GM23338 (cell line): ENCODE data around the gene MS4A6A. TPM values are rescaled to one million over a fixed set of nuclear protein-coding genes. Genes with fewer than 3 reads are reported as not detected.

Experiments used
- ATAC-seq: fragments of 200-7000 bp; cut with Tn5 transposase; 3 replicates; pipeline ENCODE4 v1.9.1; 2020
- DNase-seq: peaks from one replicate; pipeline ENCODE4 v3.0.0-alpha.2; 2015; ENCODE audit warnings: low spot score
- H2AFZ ChIP-seq: fragments of 200-600 bp; sonication (generic); 2 replicates; pipeline ENCODE4 v1.8.0; 2016; ENCODE audit warnings: antibody characterized with exemption, mild to moderate bottlenecking, moderate library complexity
- H3F3A ChIP-seq: fragments of 200-600 bp; sonication (generic); replicated peaks from 2 replicates; pipeline ENCODE4 v1.8.0; 2017; ENCODE audit warnings: antibody characterized with exemption, mixed run types, low read depth
- H3K27ac ChIP-seq: fragments of 200-600 bp; sonication (generic); 2 replicates; pipeline ENCODE4 v1.6.1; 2016; ENCODE audit warnings: low read depth
- H3K27me3 ChIP-seq: fragments of 200-600 bp; sonication (generic); 2 replicates; pipeline ENCODE4 v1.8.0; 2016; ENCODE audit warnings: mild to moderate bottlenecking, mixed run types, moderate library complexity; ENCODE audit not compliant: insufficient read depth
- H3K36me3 ChIP-seq: fragments of 200-600 bp; sonication (generic); 2 replicates; pipeline ENCODE4 v1.8.0; 2016; ENCODE audit warnings: mild to moderate bottlenecking; ENCODE audit not compliant: insufficient read depth
- H3K4me1 ChIP-seq: fragments of 200-600 bp; sonication (generic); 2 replicates; pipeline ENCODE4 v1.8.0; 2016; ENCODE audit warnings: mild to moderate bottlenecking, moderate library complexity; ENCODE audit not compliant: insufficient read depth
- H3K4me2 ChIP-seq: fragments of 200-600 bp; sonication (generic); 2 replicates; pipeline ENCODE4 v1.7.1; 2017; ENCODE audit warnings: mixed run types
- H3K4me3 ChIP-seq: fragments of 200-600 bp; sonication (generic); 2 replicates; pipeline ENCODE4 v1.6.1; 2016; ENCODE audit warnings: mixed run types
- H3K79me2 ChIP-seq: fragments of 200-600 bp; sonication (generic); replicated peaks from 2 replicates; pipeline ENCODE4 v1.8.0; 2017; ENCODE audit warnings: mild to moderate bottlenecking; ENCODE audit not compliant: insufficient read depth
- H3K9me2 ChIP-seq: fragments of 200-600 bp; sonication (generic); 2 replicates; pipeline ENCODE4 v1.8.0; 2017; ENCODE audit not compliant: insufficient read depth
- H4K20me1 ChIP-seq: fragments of 200-600 bp; sonication (generic); replicated peaks from 2 replicates; pipeline ENCODE4 v1.8.0; 2017; ENCODE audit warnings: mild to moderate bottlenecking; ENCODE audit not compliant: insufficient read depth
- H3K27ac Mint-ChIP-seq: 2 replicates; pipeline ENCODE4 v1.8.0; 2020; ENCODE audit warnings: inconsistent platforms, mild to moderate bottlenecking, moderate library complexity, mixed read lengths
- H3K27me3 Mint-ChIP-seq: 3 replicates; pipeline ENCODE4 v1.8.0; 2022; ENCODE audit warnings: low read depth, mild to moderate bottlenecking, moderate library complexity, mixed read lengths, inconsistent platforms; ENCODE audit not compliant: insufficient read depth, poor library complexity
- H3K36me3 Mint-ChIP-seq: 3 replicates; pipeline ENCODE4 v1.8.0; 2021; ENCODE audit warnings: low read depth, mild to moderate bottlenecking, inconsistent platforms, moderate library complexity, mixed read lengths
- H3K4me1 Mint-ChIP-seq: 3 replicates; pipeline ENCODE4 v1.8.0; 2020; ENCODE audit warnings: mild to moderate bottlenecking, inconsistent platforms, mixed read lengths
- H3K4me3 Mint-ChIP-seq: 3 replicates; pipeline ENCODE4 v1.8.0; 2021; ENCODE audit warnings: moderate library complexity, mild to moderate bottlenecking, inconsistent platforms, mixed read lengths
- H3K9me3 Mint-ChIP-seq: 3 replicates; pipeline ENCODE4 v1.8.0; 2020; ENCODE audit warnings: moderate library complexity, mild to moderate bottlenecking, inconsistent platforms, mixed read lengths
- CREB1 ChIP-seq: fragments of 250-450 bp; sonication (Bioruptor Pico); IDR thresholded peaks from 2 replicates; pipeline ENCODE4 v1.5.0; 2020; ENCODE audit warnings: low read depth, mild to moderate bottlenecking, moderate library complexity
- CTCF ChIP-seq, 2 experiments: fragments of 200-600 bp in 1 of 2; sonication (generic) in 1 of 2; conservative IDR thresholded peaks; 2 replicates each; pipeline versions ENCODE4 v1.5.1 to v1.6.1; 2016 to 2017; ENCODE audit warnings: antibody characterized with exemption in 2 of 2, low read depth in 2 of 2, mild to moderate bottlenecking in 2 of 2, moderate library complexity in 1 of 2
- ETS1 ChIP-seq: IDR thresholded peaks from 2 replicates; pipeline ENCODE4 v1.6.1; 2016; ENCODE audit warnings: antibody characterized with exemption
- EZH2 ChIP-seq: fragments of 200-600 bp; sonication (generic); IDR thresholded peaks from one replicate; pipeline ENCODE4 v1.8.0; 2017; ENCODE audit warnings: antibody characterized with exemption, mild to moderate bottlenecking, low read depth; ENCODE audit not compliant: unreplicated experiment
- EZH2phosphoT487 ChIP-seq: fragments of 200-600 bp; sonication (generic); IDR thresholded peaks from one replicate; pipeline ENCODE4 v1.8.1; 2018; ENCODE audit warnings: antibody characterized with exemption; ENCODE audit not compliant: unreplicated experiment
- JUNB ChIP-seq: IDR thresholded peaks from one replicate; pipeline ENCODE4 v1.6.1; 2016; ENCODE audit warnings: antibody characterized with exemption; ENCODE audit not compliant: unreplicated experiment
- NANOG ChIP-seq: IDR thresholded peaks from 2 replicates; pipeline ENCODE4 v1.6.1; 2016; ENCODE audit warnings: antibody characterized with exemption, borderline replicate concordance
- POLR2AphosphoS5 ChIP-seq: IDR thresholded peaks from 2 replicates; pipeline ENCODE4 v1.6.1; 2016; ENCODE audit warnings: antibody characterized with exemption, low read depth
- REST ChIP-seq: IDR thresholded peaks from one replicate; pipeline ENCODE4 v1.6.1; 2018; ENCODE audit warnings: antibody characterized with exemption; ENCODE audit not compliant: unreplicated experiment
- STAT1 ChIP-seq: IDR thresholded peaks from one replicate; pipeline ENCODE4 v1.6.1; 2016; ENCODE audit warnings: antibody characterized with exemption; ENCODE audit not compliant: unreplicated experiment
- ZNF114 ChIP-seq: fragments of 250-450 bp; sonication (Bioruptor Pico); IDR thresholded peaks from 2 replicates; pipeline ENCODE4 v1.5.0; 2020; ENCODE audit warnings: mild to moderate bottlenecking, moderate library complexity
- ZNF331 ChIP-seq: fragments of 250-450 bp; sonication (Bioruptor Pico); IDR thresholded peaks from 2 replicates; pipeline ENCODE4 v1.5.0; 2020; ENCODE audit warnings: low read depth, mild to moderate bottlenecking, moderate library complexity
- polyA plus RNA-seq: library from polyadenylated mRNA; unstranded; fragments of >200 nt; fragmentation: Nextera tagmentation; extraction: Ambion mirVana; gene quantifications from 2 replicates; pipeline ENCODE4 v1.2.1, GENCODE V29; 2016
- total RNA-seq: library from RNA; depleted of rRNA; stranded (reverse); fragments of >200 nt; shearing (Covaris generic); gene quantifications from 2 replicates; pipeline ENCODE4 v1.2.3, GENCODE V29; 2014
- TF ChIP-seq, protein P1 (sequence below): fragments of 250-450 bp; sonication (Bioruptor Pico); IDR thresholded peaks from 2 replicates; pipeline ENCODE4 v1.5.0; 2020; ENCODE audit warnings: mild to moderate bottlenecking, moderate library complexity

MS4A6A gene
- total and polyA plus RNA-seq, 2 experiments from 2014 or later, result not detected

DNA sequence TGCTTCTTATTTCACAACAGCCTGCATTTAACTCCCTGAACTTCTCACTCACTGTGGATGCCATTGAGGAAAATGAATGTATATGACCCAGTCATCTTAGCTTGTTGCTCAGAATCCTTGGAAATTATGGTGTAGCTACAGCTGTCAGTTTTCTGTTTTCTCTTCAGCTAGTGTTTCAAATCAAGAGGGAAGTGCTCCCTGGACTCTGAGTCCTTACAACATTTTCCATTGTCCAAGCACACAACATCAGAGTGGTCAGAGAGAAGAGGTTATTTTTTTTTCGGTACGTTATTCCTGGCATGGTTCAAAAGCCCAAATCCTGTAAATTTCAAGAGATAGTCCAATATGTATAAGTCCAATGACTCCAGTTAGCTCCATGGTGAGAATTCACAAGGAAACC lies 23.6 kb downstream of the MS4A6A start:
- Histone ChIP-seq H3F3A (no peaks in the 10 kb centered on the region), H3K27me3 (no peaks in the 10 kb centered on the region), H3K36me3 (no peaks in the 10 kb centered on the region), H3K9me2 (no peaks in the 10 kb centered on the region), H3K4me2 (no peak overlapping the region), H3K4me3 (no peak overlapping the region), H2AFZ (no peak overlapping the region), H3K4me1 (no peaks in the 10 kb centered on the region), H4K20me1 (no peaks in the 10 kb centered on the region), H3K27ac (no peak overlapping the region), H3K79me2 (no peaks in the 10 kb centered on the region)
- H3K4me3 Mint-ChIP-seq, result no peak overlapping the region
- H3K36me3 Mint-ChIP-seq, result no peaks in the 10 kb centered on the region
- no peaks in the 10 kb centered on the region; the same call in 2 of the 3 replicates for H3K9me3 Mint-ChIP-seq
- H3K27me3 Mint-ChIP-seq, result no peaks in the 10 kb centered on the region
- no peak for TF ChIP-seq EZH2phosphoT487
- TF ChIP-seq, protein P1, sequence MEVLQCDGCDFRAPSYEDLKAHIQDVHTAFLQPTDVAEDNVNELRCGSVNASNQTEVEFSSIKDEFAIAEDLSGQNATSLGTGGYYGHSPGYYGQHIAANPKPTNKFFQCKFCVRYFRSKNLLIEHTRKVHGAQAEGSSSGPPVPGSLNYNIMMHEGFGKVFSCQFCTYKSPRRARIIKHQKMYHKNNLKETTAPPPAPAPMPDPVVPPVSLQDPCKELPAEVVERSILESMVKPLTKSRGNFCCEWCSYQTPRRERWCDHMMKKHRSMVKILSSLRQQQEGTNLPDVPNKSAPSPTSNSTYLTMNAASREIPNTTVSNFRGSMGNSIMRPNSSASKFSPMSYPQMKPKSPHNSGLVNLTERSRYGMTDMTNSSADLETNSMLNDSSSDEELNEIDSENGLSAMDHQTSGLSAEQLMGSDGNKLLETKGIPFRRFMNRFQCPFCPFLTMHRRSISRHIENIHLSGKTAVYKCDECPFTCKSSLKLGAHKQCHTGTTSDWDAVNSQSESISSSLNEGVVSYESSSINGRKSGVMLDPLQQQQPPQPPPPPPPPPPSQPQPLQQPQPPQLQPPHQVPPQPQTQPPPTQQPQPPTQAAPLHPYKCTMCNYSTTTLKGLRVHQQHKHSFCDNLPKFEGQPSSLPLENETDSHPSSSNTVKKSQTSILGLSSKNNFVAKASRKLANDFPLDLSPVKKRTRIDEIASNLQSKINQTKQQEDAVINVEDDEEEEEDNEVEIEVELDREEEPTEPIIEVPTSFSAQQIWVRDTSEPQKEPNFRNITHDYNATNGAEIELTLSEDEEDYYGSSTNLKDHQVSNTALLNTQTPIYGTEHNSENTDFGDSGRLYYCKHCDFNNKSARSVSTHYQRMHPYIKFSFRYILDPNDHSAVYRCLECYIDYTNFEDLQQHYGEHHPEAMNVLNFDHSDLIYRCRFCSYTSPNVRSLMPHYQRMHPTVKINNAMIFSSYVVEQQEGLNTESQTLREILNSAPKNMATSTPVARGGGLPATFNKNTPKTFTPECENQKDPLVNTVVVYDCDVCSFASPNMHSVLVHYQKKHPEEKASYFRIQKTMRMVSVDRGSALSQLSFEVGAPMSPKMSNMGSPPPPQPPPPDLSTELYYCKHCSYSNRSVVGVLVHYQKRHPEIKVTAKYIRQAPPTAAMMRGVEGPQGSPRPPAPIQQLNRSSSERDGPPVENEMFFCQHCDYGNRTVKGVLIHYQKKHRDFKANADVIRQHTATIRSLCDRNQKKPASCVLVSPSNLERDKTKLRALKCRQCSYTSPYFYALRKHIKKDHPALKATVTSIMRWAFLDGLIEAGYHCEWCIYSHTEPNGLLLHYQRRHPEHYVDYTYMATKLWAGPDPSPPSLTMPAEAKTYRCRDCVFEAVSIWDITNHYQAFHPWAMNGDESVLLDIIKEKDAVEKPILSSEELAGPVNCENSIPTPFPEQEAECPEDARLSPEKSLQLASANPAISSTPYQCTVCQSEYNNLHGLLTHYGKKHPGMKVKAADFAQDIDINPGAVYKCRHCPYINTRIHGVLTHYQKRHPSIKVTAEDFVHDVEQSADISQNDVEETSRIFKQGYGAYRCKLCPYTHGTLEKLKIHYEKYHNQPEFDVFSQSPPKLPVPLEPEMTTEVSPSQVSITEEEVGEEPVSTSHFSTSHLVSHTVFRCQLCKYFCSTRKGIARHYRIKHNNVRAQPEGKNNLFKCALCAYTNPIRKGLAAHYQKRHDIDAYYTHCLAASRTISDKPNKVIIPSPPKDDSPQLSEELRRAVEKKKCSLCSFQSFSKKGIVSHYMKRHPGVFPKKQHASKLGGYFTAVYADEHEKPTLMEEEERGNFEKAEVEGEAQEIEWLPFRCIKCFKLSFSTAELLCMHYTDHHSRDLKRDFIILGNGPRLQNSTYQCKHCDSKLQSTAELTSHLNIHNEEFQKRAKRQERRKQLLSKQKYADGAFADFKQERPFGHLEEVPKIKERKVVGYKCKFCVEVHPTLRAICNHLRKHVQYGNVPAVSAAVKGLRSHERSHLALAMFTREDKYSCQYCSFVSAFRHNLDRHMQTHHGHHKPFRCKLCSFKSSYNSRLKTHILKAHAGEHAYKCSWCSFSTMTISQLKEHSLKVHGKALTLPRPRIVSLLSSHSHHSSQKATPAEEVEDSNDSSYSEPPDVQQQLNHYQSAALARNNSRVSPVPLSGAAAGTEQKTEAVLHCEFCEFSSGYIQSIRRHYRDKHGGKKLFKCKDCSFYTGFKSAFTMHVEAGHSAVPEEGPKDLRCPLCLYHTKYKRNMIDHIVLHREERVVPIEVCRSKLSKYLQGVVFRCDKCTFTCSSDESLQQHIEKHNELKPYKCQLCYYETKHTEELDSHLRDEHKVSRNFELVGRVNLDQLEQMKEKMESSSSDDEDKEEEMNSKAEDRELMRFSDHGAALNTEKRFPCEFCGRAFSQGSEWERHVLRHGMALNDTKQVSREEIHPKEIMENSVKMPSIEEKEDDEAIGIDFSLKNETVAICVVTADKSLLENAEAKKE, result no peak
- no peak for TF ChIP-seq NANOG
- TF ChIP-seq CTCF (conservative IDR thresholded peaks at IDR 0.05; ENCODE audit: low read depth in 2 of 2), result no peak
- no peak for TF ChIP-seq ETS1
- no peak for TF ChIP-seq ZNF114 (CRISPR knock-in tag)
- TF ChIP-seq REST, result no peak
- no peak for TF ChIP-seq CREB1 (CRISPR knock-in tag)
- no peak for TF ChIP-seq ZNF331 (CRISPR knock-in tag)
- no peak for TF ChIP-seq STAT1
- no peak for TF ChIP-seq EZH2
- no peak for TF ChIP-seq JUNB
- TF ChIP-seq POLR2AphosphoS5, result no peak
- H3K4me1 Mint-ChIP-seq, result no peaks in the 10 kb centered on the region
- ATAC-seq (no peak), DNase-seq (no peak)
- no peak overlapping the region for H3K27ac Mint-ChIP-seq
